Esophagus muscularis mucosa (tissue), 4 donors: ENCODE measurements around the gene HAUS7.

Experiments used
- CTCF ChIP-seq, 3 experiments: fragments of 200-600 bp in 2 of 3; fragments of 450-650 bp in 1 of 3; sonication (generic) in 2 of 3; IDR thresholded peaks; one replicate each; pipeline ENCODE4 v1.5.1; 2017 to 2019; ENCODE audit warnings: antibody characterized with exemption in 3 of 3, mild to moderate bottlenecking in 2 of 3, moderate library complexity in 1 of 3
- EP300 ChIP-seq: sonication (generic); formaldehyde crosslinking; IDR thresholded peaks from one replicate; pipeline ENCODE4 v1.6.1; 2017; ENCODE audit warnings: antibody characterized with exemption
- POLR2A ChIP-seq: fragments of 450-650 bp; IDR thresholded peaks from one replicate; pipeline ENCODE4 v1.6.1; 2017; ENCODE audit warnings: antibody characterized with exemption, moderate library complexity, mild to moderate bottlenecking, low read depth

- TF ChIP-seq EP300 (no peak), CTCF (IDR thresholded peaks at IDR 0.05) (no peak), POLR2A (no peak)
Observed at GRCh38 chrX:153512501-153512893, 42.1 kb upstream of the HAUS7 start.
